Measurements from ENCODE around the gene BCL11B.
A peak's percentile ranks its signal among the peaks of the same experiment; 100 is the strongest.

BCL11B gene

GRCh38 chr14:99252940-99253868 lies 18.8 kb downstream of the BCL11B start:
- no peak for DNase-seq

DNA sequence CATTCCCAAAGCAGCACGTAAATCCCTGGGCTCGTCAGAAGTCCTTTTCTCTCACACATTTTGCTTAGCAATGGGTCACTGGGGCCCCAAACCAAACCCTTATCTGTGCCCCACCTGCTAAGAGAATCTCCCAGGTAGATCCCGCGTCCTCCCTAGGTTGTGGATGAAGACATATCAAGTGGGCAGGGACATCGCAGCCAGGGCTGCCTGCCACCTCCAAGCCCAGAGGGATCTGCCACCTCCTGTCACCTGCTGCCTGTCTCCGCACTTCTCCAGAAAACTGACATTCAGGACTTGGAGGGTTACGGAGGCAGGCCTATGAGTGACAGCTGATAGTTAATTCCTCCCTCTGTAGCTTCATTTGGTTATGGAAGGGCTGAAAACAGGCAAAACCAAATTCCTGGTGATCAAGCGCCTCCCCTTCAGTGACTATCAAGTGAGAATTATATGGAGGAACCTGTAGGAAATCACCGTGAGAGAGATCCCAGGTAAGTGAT lies 19.5 kb downstream of the BCL11B start:
- no peak for DNase-seq

DNA sequence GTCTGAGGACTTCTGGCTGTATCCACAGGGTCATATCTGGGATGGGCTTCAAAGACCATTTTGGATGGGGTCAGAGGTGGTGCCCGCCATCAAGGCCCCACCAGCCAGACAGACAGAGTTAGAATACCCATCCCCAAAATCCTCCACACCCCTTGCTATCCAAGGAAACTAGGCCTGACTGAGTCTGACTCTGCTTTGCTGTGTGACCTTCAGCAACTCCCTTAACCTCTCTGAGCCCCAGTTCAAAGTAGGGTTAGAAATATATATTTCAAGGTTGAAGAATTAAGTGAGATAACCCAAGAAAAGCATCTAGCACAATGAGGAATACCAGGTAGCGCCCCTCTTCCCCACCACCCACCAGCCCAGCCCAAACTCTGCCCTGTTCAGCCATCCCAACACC lies 20.3 kb downstream of the BCL11B start:
- no peak for DNase-seq

DNA sequence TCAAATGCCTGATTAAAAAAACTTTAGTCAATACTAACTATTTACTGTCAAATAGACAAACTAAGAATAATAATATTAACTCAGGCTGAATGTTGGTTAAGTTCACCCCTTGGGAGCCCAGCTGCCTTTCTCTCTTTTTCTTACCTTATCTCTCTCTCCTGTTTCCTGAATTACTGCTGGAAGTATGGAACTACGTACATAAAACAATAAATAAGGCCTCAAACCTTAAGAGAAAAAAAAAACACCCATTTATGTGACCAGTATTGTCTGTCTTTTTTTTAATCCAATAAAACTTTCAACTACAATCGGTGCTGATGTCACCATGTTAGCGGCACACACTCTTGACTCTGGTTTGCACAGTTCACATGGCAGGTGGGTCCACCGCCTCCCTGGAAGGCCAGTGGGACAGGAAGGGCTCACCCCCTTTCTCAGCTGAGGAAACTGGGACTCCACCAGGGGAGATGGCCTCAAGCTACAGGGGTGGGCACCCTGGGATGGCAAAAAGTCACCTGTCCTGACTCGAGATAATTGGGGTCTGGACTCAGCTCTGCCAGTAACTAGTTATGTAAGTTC lies 21.3 kb downstream of the BCL11B start:
- no peak for DNase-seq

- DNase-seq: no peak
Measured at GRCh38 chr14:99249389-99249788, 22.6 kb downstream of the BCL11B start.

DNA sequence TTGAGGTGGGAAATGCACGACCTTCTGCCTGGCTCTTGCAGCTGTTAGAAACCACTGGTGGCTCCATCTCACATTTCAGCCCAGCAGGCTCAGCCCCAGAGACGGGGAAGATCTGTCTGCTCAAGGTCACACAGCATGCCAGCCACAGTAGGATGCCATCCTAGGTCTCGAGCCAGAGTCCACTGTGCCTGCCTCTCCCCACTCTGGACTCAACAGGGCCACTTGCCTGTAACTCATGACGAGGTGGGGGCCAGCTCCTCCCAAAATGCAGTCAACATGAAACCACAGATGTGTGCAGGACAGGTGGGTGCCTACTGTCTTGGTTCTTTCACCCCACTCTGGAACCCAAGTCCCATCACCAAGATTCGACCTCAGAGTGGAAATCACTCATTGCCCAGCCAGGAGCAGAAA lies 23.2 kb downstream of the BCL11B start:
- no peak for DNase-seq

- no peak for DNase-seq
Measured at GRCh38 chr14:99247772-99248171, 24.2 kb downstream of the BCL11B start.

GRCh38 chr14:99247101-99247729 lies 24.8 kb downstream of the BCL11B start:
- DNase-seq: no peak

DNA sequence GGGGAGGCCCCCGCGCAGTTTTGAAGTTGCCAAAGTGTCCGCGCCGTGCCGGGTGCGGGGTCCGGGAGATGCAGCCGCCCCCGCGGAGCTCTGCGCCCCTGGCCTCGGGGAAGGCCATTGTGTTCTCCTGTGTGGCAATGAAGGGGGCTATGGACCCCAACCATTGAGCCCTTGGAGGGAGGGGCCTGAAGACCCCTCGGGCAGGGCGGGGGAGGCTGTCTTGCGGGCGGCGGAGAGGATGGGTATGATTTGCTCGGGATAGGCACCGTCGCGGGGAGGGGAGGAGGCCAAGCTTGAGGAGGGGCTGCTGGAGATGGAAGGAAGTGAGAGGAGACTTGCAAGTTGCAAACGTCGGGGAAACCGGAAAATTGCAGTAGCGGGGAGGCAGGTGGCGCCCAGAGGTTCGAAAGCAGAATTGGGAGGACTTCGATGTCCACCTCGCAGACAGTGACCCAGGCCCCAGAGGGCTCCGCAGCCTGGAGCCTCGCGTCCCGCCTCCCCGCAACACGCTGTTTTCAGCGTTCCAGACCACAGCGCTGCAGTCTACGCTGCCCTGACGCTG lies 25.4 kb downstream of the BCL11B start:
- DNase-seq: peak; percentile 55

DNA sequence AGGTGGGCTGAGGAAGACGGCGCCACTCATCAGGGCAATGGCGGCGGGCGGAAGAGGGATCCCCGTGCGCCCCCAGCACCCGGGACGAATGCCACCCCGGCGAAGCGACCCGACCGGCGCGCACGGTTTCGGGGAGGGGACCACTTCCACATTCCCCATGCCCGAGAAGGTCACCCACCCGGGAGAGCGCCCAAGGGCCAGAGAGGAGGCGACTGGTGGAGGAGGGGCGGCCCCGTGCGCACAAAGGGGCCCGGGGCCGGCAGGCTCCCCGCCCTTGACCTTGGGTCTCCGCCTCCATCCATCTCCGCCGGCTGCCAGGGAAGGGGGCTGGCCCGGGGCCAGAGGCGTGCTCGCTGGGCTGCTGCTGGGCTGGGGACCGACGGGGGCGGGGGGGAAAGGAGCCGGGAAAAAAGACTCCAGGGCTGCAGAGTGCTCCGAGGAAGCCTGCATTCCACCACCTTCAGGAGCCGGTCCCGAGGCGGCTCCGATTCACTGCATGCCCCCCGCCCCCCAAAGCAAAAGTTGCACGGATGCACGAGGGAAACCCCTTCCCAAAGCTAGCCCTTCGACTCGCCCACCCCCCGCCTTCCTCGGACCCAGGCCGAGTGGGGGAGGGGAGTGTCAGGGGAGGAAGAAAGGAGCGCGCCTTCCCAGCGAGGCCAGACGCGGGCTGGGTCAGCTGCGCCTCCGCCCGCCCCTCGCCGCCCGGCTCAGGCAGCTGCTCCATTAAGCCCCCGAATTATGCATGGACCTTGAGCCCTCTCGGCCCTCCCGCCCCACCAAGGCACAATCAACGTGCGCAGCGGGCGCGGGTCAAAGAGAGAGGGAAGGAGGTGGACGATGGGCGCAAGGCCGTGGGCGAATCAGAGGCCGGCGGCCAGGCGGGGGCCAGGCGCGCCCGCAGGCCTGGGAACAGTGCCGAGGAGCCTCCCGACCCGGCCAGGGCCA lies 26.2 kb downstream of the BCL11B start:
- DNase-seq: peak; percentile 74

- no peak for DNase-seq
Measured at GRCh38 chr14:99244941-99245563, 26.9 kb downstream of the BCL11B start.

- DNase-seq: no peak
Measured at GRCh38 chr14:99244367-99244901, 27.6 kb downstream of the BCL11B start.

DNA sequence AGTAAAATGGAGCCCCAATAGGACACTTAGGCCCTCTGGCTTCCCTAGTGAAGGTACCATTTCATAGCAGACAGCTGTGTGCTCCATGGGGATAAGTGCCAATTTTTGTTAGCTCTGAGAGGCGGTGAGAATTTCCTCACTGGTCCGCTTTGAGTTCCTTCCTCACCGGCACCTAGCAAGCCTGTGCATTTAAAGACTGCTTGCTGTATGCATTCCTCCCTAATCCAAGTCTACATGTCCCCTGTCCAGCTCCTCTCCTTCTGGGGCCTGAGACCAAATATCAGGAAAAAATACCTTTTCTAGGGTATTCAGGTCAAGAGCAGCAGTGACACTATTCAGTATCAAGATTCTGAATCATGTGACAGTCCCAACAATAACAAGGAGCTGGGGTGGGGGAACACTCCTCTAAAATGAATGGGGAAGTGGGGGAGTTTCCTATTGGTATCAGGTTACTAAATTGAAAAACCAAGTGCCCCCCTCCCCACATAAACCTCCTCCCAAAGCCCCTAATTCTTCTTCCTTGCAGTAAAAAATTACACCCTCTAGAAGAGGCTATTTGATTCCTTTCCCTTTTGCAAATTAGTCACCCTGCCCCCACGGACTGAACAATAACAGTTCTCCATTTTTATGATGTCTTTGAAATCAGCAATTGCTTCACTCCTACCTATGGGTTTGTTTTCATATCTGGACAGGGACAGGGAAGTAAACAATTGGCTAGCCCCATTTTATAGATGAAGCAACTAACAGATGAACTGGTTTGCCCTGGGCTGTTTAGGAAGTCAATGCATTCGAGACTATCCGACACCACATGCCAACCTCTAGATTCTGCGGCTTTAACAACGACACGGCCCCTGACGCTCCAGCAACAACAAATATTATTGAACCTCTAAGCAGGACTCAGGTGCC lies 28.9 kb downstream of the BCL11B start:
- no peak for DNase-seq

GRCh38 chr14:99242238-99242637 lies 29.8 kb downstream of the BCL11B start:
- no peak for DNase-seq

- DNase-seq: no peak
Measured at GRCh38 chr14:99241325-99242010, 30.5 kb downstream of the BCL11B start.

DNA sequence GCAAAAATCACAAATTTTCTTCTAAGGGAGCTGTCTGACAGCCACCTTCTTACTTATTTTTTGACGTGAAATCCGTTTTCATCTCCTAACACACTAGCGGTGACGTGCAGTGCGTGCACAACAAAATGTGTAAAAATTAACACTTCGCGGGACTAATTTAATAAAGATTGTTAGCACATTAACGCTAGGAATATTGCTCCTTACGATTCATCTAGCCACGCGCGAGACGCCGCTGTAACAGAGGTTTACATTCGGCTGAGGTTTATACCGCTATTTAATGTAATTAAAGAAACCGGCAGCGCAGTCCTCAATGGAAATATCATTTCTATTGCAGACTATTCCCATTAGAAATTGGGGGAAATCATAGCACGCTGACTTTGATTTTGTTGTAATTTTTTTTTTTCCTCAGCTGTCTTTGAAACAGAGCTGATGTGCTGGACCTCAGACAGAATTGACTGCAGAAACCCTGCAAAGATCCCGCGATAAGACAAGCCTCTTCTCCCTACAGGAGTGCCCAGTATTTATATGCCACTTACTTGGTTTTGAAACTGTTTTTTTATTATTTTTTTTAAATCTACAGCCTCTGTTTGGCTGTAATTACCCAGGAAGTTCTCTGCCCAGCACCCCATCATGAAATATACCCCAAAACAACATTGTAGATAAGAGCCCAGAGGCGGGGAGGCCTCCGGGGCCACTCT lies 31.2 kb downstream of the BCL11B start:
- DNase-seq: no peak

DNA sequence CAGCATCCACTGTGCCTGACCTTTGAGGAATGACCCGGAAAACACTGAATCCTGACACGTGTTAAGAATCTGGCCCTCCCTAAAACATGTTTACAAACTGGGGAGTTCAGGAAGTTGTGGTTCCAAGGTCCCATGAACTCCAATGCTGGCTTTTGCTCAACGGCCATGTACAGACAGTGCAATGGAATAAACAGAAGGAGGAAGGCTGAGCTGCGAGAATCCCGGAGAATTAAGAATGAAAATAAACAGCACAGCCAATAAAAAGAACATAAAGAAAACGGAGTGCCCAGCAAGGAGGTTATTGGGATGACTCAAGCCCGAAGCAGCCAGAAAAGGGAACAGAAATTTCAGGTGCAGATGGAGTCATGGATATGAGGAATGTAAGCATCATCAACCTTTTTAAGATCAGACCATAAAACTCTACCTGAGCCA lies 32.3 kb downstream of the BCL11B start:
- no peak for DNase-seq

DNA sequence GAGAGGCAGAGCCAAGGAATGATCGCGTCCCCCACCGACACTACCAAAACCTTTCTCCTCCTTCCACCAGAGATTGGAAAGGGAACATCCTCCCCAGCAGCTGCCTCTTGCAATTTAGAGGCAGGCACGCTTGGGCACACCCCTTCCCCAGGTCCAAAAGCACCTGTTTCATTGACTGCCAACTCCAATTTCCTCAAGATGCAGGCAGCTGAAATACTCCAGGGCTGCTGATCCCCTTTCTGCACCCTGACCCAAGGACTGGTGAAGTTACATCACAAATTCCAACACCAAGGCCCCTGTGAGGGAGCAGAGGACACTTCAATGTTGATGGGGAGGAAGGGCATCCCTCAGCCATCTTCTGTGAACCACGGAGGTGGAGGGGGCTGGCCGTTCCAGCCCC lies 33.8 kb downstream of the BCL11B start:
- DNase-seq: no peak

- no peak for DNase-seq
Measured at GRCh38 chr14:99237288-99237687, 34.7 kb downstream of the BCL11B start.
